Measurements from ENCODE around the gene COL13A1.

The COL13A1 gene

GRCh38 chr10:69870591-69870990 lies 68.9 kb downstream of the COL13A1 start:
- no peak for DNase-seq

DNA sequence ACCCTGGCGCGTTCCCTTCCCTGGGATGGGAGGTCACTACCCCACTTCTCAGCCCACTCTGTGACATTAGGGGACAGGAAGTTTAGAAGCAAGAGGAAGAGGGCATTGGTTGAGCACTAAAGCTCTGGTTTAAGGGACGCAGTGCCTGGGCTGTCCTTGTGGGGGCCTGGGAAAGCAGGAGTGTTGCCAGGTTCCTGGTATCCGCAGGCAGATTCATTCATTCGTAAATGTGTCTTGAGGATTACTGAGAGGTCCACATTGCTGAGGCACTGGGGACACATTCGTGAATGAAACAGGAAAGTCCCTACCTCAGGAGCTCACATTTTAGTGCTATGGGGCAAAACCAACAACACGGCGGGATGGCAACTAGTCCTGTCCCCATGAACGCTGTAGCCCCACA lies 69.4 kb downstream of the COL13A1 start:
- DNase-seq, result no peak

GRCh38 chr10:69872323-69872722 lies 70.6 kb downstream of the COL13A1 start:
- no peak for DNase-seq

DNA sequence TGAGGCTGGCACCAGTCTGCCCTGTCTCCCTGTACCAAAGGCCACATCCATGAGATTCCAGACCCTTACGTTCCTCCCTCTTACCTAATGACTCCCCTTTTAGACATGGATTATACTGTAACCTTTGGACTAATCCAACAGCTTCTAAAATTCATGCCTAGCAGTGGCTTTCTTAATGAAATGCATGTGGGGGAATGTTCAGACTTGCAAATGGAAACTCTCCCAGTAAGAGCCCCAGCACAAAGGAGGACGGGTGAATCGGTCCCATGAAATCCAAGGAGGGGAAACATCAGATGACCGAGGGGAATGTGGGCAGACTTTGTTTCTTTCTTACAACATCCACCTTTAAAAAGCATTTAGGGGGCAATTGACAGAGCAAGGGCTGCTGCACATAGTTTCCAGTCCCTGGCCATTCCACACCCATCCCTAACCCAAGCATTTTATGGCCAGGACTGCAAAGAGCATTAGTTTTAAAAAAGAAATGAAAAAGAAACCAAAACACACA lies 71.5 kb downstream of the COL13A1 start:
- no peak for DNase-seq

DNA sequence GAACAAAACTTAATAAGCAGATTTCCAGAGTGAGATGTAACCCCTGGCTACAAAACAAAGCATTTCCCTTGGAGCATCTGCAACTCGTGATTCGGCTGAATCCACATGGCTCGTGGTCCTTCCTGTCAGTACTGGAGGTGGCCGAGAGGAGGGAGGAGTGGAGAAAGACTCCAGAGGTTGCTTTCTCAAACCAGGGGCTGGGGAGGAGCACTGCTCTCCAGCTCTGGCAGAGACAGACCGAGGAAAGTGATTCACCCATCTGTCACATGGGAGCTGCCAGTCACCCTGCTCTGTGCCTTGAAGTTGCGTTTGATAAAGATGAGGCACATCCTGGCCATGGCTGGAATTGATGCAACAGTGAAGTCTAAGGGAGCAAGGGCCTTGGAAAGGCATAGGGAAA lies 72.7 kb downstream of the COL13A1 start:
- DNase-seq, result peak; percentile 17

- DNase-seq, result no peak
Measured at GRCh38 chr10:69875856-69876255, 74.2 kb downstream of the COL13A1 start.

DNA sequence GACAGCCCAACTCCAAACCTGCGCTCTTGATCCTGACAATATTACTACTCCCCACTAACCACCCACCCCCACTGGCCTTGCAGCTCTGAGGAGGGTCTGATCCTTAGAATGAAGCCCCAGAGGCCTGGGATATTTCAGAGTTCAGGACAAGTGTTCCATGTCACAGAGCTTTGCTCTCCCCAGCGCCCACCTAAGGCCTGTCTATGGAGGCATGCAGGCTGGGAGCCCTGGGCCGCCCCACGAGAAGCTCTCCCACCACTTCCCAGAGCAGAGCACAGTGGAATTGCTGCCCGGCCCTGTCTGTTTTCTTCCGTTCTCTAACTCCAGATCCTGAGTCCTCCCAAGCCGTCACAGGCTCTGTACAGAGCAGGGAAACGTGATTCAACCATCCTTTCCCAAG lies 74.6 kb downstream of the COL13A1 start:
- no peak for DNase-seq

- DNase-seq, result no peak
Measured at GRCh38 chr10:69876931-69877330, 75.2 kb downstream of the COL13A1 start.

- DNase-seq, result no peak
Measured at GRCh38 chr10:69878038-69878437, 76.3 kb downstream of the COL13A1 start.

GRCh38 chr10:69878951-69879350 lies 77.2 kb downstream of the COL13A1 start:
- no peak for DNase-seq

- no peak for DNase-seq
Measured at GRCh38 chr10:69879634-69880257, 78.0 kb downstream of the COL13A1 start.

DNA sequence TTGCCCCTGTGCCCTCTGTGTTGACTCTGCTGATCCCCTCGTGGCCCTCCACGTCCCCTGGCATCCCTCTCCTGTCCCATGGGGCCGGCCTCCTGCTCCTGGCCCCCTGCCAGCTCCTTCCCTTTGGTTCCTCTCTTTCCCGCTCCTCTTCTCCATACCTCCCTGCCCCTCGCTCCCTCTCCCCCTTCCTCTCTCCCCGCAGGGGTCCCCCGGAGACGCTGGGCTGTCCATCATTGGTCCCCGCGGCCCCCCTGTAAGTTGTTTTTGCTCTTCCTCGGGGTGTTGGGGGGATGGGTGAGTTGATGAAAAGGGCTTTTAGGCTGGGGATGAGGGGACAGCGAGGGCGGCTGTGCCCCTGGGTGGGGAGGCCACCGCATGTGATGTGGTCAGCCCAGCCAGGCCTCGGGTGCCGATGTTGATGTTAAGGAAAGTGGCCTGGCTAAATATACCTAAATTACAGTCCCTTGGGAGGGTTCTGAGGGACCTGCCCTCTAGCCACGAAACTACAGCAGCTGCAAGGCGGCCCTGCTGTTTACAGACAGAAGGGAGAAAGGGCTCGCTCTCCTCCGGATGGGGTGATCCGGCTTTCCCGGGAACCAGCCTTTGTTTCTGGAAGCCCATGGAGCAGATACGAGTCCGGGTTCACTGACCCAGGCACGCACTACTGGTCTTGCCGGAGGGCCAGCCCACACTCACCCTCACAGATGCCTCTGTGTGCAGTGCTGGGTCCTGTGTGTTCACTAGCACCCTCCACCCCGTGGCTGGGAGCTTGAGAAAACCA lies 78.8 kb downstream of the COL13A1 start:
- no peak for DNase-seq

DNA sequence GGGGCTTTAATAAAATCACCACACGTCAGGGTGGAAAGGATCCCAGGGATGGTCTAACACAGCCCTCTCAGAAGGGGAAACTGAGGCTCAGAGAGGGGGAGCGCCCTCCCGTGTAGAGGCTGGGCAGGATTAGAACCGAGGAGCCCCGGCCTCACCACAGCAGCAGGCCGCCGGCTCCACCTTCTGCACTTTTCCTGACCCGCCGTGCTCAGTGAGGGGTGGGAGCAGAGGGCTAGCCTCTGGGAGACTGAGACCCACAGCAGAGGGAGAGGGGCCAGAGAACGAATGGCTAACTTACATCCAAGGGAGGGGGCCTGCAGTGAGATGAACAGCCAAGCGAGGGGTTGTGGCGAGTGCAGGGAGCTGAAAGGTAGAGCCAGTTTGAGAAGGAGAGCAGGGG lies 79.5 kb downstream of the COL13A1 start:
- DNase-seq, result no peak

DNA sequence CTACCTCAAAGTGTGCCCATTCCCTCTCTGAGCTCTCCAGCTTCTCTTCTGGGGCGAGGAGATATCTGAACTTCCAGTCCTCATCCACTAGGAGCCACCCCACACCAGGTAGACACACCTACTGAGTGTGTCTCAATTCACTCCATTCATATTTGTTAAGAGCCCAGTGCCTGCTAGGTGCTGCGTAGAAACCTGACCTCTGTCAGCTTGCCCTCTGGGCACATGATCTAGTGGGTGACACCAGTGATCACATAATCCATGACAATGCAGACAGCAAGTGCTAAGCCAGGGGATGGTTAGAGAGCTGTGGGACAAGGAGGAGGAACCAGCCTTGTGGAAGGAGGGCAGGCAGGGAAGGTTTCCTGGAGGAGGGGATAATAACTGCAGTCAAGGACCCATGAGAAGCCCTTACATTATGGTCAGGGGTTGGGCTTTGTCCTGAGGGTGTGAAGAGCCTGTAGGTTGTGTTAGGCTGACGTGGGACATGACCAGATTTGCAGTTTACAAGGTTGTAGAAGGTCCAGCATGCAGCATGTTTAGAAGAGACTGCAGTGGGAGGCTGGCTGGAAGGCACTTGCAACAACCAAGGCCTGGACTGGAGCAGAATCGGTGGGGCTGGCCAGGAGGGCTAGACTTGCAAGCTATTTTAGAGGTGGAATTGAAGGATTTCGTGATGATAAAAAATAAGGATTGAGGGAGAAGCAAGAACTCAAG lies 81.8 kb downstream of the COL13A1 start:
- peak; percentile 69 for DNase-seq

DNA sequence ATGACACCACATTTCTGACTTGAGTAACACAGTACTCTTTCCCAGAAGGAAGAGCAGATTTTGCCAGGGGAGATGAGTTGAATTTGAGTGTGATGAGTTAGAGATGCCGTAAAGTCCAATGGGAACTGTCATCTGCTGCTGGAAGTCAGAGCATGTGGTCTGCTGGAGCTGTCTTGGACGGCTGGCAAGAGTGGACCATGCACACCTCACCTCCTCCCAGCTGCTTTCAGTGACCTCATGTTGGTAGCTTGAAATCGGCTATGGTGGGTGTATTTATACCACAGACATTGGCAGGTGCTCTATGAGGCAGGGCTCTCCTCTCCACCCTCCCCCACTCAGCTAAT lies 82.3 kb downstream of the COL13A1 start:
- no peak for DNase-seq

DNA sequence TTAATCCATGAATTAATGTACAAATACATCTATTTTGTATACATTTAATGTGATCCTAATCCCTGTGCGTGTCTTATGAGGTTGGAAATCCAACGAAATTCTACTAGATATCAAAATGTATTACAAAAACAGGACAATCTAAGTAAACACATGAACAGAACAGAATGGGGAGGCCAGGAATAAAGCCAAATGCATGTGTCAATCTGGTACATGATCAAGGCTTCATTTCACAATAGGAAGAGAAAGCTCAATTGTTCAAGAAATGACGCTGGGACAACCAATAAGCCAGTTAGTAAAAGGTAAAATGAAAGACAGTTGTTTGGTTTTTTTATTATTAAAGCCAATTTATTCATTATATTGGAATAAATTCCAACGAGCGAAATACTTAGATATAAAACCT lies 83.0 kb downstream of the COL13A1 start:
- DNase-seq, result no peak

- DNase-seq, result peak; percentile 30
Measured at GRCh38 chr10:69885379-69886013, 83.8 kb downstream of the COL13A1 start.

GRCh38 chr10:69888882-69889584 lies 87.3 kb downstream of the COL13A1 start:
- no peak for DNase-seq

DNA sequence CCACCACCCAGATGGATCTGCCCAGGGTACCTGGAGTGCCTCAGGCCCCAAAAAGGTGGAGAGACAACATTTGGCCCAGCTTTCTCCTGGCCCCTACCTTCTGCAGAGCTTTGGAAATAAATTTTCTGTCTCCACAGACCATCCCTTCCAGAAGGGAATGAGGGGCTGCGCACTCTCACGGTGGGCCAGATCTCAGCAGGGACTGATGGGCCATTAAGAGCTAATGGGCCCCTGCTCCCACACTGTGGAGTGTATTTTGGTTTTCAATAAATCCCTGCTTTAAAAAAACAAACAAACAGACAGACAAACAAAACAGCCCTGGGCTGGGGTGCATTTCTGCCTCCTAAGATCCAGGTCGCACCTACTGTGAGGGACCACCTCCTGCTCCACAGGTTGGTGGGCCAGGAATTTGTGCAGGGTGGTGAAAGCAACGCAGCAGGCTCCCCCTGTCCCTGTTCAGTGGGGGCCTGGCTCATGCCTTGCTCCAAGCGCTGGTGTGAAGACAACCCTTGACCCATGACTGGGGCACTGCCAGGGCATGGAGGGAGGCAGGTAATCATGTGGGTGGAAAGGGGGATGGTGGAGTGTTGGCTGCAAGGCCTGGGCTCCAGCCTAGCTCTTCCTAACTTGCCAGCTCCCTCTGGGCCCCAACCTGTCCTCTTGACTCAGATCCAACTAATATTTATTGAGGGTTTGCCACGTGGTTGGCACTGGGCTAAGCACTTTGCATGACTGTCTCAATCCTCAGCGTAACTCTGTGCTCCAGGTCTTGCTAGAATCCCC lies 88.5 kb downstream of the COL13A1 start:
- peak; percentile 14 for DNase-seq

GRCh38 chr10:69891057-69891617 lies 89.4 kb downstream of the COL13A1 start:
- DNase-seq, result no peak

DNA sequence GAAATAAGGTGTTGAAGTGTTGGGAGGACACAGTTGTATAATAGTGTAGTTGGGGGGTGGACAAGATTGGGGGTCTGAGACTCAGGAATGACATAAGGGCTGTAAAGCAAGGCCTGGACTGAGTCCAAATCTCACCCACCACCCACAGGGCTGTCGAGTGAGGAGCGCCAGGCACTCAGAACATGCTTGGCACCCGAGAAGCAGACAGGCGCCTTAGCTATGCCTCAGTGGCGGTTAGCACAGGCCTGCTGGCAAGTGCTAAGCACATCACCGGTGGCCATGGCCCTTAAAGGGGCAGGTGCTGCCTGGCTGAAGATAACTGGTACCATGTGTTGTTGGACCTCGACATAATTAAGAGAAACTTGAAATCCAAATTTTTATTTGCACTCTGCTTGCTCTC lies 90.7 kb downstream of the COL13A1 start:
- DNase-seq, result no peak

GRCh38 chr10:69892816-69893215 lies 91.1 kb downstream of the COL13A1 start:
- DNase-seq, result no peak
